Measurements from ENCODE around the gene CCDC134.

CCDC134 gene

GRCh38 chr22:41787331-41787730 lies 13.1 kb upstream of the CCDC134 start:
- no peak for DNase-seq (ENCODE audit: low spot score)

DNA sequence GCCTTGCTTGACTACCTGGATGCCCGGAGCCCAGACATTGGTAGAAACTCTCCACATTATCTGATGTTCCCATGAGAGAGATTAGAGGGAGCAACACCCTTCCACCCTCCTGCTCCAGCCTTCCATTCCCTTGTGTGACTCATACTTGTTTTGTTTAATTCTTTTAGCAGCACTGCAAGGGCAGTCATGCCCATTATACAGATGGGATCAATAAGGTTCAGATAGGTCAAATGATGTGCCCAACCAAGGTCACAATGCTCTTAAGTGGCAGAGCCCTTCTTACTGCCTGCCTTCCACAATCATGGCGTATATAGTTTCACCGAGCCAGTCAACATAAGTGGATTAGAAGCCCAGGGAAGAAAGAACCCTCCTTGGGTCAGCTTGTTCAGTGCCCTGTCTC lies 6.6 kb upstream of the CCDC134 start:
- no peak for DNase-seq (ENCODE audit: low spot score)

GRCh38 chr22:41798736-41799135 lies 1.7 kb upstream of the CCDC134 start:
- DNase-seq (ENCODE audit: low spot score) = no peak

GRCh38 chr22:41799486-41800347 lies 762 bp upstream of the CCDC134 start:
- peak; percentile 63 for DNase-seq (ENCODE audit: low spot score)

- peak; percentile 15 for DNase-seq (ENCODE audit: low spot score)
Observed at GRCh38 chr22:41801147-41801819, 804 bp downstream of the CCDC134 start.

- no peak for DNase-seq (ENCODE audit: low spot score)
Observed at GRCh38 chr22:41801886-41802285, 1.4 kb downstream of the CCDC134 start.

- DNase-seq (ENCODE audit: low spot score) = no peak
Observed at GRCh38 chr22:41805639-41806038, 5.2 kb downstream of the CCDC134 start.

DNA sequence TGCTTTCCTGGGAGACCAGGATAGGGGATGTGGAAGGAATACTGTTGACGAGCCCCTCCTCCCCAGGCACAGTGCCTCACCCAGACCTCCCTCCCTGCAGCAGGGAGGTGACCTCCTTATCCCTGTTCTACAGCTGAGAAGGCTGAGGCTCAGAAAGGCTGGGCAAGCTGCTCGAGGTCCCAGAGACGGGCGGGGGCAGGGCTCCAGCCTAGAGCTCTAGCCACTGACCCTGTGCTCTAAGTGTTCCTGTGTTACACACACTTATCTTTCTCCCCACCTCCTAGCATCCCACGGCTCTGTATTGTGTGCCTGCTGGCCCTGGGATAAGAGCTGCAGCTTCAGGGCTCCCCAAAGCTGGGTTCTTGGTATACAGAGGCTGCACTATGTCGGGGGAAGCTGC lies 7.9 kb downstream of the CCDC134 start:
- no peak for DNase-seq (ENCODE audit: low spot score)

- DNase-seq (ENCODE audit: low spot score) = no peak
Observed at GRCh38 chr22:41810022-41810421, 9.5 kb downstream of the CCDC134 start.

DNA sequence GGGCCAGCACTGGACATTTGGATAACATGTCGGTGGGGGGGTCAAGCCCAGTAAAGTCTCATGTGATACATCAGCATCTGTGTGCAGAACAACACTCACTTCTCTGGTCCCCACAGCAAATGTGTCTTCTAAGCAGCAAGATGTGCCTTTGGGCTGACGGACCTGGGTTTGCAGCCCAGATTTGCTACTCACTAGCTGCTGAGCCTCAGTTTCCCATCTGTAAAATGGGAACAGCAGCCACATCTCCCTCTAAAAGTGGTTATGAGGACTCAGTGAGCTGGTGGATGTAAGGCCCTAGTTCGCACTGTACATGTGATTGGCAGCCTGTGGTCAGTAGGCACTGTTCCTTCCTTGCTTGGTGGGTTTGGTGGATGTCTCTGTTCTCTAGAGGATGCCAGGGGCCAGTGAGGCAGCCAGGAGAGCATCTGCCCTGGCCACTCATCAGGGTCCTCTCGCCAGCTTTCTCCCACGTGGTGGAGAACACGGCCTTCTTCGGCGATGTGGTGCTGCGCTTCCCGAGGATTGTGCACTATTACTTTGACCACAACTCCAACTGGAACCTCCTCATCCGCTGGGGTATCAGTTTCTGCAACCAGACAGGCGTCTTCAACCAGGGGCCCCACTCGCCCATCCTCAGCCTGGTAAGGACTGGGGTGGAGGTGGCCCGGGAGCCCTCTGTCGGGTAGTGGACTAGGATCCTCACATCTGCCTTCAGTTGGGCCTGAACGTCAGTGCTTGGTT lies 12.5 kb downstream of the CCDC134 start:
- no peak for DNase-seq (ENCODE audit: low spot score)

- no peak for DNase-seq (ENCODE audit: low spot score)
Observed at GRCh38 chr22:41813726-41814410, 13.4 kb downstream of the CCDC134 start.

DNA sequence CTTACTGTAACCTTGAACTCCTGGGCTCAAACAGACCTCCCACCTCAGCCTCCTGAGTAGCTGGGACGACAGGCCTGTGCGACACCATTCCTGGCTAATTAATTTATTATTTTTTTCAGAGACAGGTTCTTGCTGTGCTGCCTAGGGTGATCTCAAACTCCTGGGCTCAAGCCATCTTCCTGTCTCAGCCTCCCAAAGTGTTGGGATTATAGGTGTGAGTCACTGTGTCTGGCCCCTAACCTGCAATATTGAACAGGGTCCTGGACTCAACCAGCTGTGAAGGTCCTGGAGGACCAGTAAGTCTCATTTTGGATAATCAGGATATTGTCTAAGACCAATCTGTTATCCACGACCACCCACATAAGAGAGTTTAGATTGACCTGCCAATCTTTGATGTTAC lies 15.2 kb downstream of the CCDC134 start:
- no peak for DNase-seq (ENCODE audit: low spot score)

DNA sequence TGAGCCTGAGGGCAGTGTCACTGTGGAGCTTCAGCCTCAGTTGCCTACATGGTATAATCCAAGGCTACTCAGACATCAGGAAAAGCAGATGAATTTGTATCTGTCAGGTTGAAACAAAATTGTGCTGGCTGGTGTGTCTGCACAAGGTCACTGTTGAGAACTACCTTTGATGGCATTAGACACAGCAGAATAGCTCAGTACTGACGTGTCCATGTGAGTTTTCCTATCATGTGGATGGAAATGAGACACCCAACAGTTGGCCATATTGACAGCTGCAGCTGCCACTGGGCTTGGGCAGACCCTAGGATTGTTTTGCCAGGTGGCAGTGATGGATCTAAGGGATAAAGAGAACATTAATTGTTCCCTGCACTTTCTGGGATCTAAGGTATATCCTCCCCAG lies 15.8 kb downstream of the CCDC134 start:
- DNase-seq (ENCODE audit: low spot score) = no peak

DNA sequence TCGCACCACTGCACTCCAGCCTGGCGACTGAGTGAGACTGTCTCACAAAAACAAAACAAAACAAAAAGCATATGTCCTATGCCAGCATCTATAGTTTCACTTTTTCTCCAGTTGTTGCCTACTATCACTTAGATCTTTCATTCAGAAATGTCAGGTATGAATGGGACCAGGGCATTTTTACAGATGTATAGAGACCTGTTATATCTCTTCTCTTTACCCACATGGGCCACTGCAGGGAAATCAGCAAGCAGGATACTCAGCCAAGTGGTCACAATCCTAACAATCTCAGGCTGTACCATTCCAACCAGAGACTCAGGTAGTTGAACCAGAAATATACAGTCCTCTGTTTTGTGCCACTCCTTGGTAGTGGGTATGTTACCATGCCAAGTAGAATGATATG lies 16.4 kb downstream of the CCDC134 start:
- no peak for DNase-seq (ENCODE audit: low spot score)

GRCh38 chr22:41818011-41818410 lies 17.5 kb downstream of the CCDC134 start:
- no peak for DNase-seq (ENCODE audit: low spot score)

GRCh38 chr22:41818596-41818995 lies 18.1 kb downstream of the CCDC134 start:
- DNase-seq (ENCODE audit: low spot score) = no peak

DNA sequence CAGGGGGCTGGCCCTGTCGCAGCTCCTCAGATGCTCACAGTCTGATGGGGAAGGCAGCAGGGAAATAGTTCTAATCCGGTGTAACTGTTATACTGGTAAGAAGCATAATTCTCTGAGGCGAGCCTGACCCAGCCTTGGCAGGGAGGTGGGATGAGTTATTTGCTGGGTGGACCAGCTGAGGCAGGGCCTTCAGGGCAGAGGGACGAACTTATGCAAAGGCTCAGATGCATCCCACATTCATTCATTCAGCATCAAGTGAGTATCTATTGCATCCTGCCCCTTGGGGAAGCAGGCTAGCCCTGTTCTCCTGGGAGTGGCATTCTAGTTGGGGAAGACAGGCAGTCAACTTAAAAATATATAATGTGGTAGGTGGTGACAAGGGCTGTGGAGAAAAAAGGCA lies 18.8 kb downstream of the CCDC134 start:
- DNase-seq (ENCODE audit: low spot score) = no peak

DNA sequence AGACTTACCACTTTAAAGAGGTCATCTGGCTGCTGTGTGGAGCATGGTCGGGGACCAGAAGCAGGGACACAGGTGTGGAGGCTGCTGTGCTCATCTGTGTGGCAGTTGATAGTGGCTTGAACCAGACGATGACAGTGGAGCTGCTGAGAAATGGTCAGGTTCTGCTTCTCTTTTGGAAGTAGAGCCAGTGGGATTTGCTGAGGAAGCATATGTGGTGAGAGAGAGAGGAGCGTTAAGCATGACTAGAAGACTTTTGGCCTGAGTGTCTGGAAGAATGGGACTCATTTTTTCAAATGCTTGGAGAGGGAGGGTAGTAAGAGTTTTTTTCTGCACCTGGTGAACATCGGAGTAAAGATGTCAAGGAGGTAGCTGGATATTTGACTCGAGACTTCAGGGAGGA lies 20.0 kb downstream of the CCDC134 start:
- no peak for DNase-seq (ENCODE audit: low spot score)

- DNase-seq (ENCODE audit: low spot score) = no peak
Observed at GRCh38 chr22:41821471-41822316, 21.2 kb downstream of the CCDC134 start.

GRCh38 chr22:41822317-41823057 lies 22.0 kb downstream of the CCDC134 start:
- peak; percentile 66 for DNase-seq (ENCODE audit: low spot score)

DNA sequence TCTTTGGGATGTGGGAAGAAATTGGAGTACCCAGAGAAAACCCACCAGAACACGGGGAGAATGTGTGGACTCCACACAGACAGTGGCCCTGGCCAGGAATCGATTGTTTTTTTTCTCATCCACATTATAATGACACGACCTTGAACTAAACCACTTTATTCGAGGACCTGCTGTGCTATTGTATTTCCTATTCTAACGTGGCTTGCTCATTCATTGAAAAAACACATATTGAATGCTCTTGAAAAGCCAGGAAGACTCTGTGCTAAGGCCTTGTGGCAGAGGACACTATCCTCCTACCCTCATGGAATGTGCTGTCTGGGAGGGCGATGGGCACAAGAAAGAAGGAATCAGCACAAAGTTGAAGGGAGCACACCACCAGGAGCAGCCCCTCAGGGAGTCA lies 23.3 kb downstream of the CCDC134 start:
- no peak for DNase-seq (ENCODE audit: low spot score)

Data from germinal center (tissue), 1 donor.